Measurements from ENCODE around the gene KRT7.

KRT7 gene

DNA sequence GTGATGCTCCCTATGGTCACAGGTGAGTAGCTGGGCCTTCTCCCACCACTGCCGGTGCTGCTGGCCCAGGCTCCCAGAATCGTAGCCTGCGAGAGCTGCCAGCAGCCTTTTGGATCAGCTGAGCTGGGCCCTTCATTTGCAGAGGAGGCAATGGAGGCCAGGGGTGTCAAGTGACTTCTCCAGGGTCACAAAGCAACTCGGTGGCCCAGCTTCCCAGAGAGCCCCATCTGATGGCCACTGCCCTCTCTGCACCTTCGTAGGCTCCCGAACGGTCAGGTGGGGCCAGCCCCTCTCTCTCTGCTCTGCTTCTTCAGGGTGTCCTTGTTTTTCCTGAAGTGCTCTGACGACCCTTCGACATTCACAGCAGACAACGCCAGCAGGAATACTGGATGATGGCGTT, 45.8 kb upstream of the KRT7 start:
- no peak for TF ChIP-seq SPI1 (IDR thresholded peaks at IDR 0.05; ENCODE audit: borderline replicate concordance, low read depth)
- no peak for TF ChIP-seq GABPA (IDR thresholded peaks at IDR 0.05; ENCODE audit: low read depth)
- TF ChIP-seq, protein P1, sequence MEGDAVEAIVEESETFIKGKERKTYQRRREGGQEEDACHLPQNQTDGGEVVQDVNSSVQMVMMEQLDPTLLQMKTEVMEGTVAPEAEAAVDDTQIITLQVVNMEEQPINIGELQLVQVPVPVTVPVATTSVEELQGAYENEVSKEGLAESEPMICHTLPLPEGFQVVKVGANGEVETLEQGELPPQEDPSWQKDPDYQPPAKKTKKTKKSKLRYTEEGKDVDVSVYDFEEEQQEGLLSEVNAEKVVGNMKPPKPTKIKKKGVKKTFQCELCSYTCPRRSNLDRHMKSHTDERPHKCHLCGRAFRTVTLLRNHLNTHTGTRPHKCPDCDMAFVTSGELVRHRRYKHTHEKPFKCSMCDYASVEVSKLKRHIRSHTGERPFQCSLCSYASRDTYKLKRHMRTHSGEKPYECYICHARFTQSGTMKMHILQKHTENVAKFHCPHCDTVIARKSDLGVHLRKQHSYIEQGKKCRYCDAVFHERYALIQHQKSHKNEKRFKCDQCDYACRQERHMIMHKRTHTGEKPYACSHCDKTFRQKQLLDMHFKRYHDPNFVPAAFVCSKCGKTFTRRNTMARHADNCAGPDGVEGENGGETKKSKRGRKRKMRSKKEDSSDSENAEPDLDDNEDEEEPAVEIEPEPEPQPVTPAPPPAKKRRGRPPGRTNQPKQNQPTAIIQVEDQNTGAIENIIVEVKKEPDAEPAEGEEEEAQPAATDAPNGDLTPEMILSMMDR (IDR thresholded peaks at IDR 0.05; ENCODE audit: insufficient read depth, low read length) = no peak
- no peak for TF ChIP-seq POLR2AphosphoS5 (IDR thresholded peaks at IDR 0.05; ENCODE audit: low read depth)
- TF ChIP-seq, protein P2, sequence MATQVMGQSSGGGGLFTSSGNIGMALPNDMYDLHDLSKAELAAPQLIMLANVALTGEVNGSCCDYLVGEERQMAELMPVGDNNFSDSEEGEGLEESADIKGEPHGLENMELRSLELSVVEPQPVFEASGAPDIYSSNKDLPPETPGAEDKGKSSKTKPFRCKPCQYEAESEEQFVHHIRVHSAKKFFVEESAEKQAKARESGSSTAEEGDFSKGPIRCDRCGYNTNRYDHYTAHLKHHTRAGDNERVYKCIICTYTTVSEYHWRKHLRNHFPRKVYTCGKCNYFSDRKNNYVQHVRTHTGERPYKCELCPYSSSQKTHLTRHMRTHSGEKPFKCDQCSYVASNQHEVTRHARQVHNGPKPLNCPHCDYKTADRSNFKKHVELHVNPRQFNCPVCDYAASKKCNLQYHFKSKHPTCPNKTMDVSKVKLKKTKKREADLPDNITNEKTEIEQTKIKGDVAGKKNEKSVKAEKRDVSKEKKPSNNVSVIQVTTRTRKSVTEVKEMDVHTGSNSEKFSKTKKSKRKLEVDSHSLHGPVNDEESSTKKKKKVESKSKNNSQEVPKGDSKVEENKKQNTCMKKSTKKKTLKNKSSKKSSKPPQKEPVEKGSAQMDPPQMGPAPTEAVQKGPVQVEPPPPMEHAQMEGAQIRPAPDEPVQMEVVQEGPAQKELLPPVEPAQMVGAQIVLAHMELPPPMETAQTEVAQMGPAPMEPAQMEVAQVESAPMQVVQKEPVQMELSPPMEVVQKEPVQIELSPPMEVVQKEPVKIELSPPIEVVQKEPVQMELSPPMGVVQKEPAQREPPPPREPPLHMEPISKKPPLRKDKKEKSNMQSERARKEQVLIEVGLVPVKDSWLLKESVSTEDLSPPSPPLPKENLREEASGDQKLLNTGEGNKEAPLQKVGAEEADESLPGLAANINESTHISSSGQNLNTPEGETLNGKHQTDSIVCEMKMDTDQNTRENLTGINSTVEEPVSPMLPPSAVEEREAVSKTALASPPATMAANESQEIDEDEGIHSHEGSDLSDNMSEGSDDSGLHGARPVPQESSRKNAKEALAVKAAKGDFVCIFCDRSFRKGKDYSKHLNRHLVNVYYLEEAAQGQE (IDR thresholded peaks at IDR 0.05; ENCODE audit: insufficient replicate concordance, low read depth) = no peak
- Histone ChIP-seq H3K27me3 (ENCODE audit: insufficient read depth, poor library complexity, severe bottlenecking) (no peaks in the 10 kb centered on the region), H3K4me3 (replicated peaks; ENCODE audit: insufficient read depth, low read length) (no peak overlapping the region), H3K27ac (replicated peaks) (no peak overlapping the region)
- DNase-seq (ENCODE audit: low read depth in 1 of 2, low spot score in 1 of 2) = no peak

DNA sequence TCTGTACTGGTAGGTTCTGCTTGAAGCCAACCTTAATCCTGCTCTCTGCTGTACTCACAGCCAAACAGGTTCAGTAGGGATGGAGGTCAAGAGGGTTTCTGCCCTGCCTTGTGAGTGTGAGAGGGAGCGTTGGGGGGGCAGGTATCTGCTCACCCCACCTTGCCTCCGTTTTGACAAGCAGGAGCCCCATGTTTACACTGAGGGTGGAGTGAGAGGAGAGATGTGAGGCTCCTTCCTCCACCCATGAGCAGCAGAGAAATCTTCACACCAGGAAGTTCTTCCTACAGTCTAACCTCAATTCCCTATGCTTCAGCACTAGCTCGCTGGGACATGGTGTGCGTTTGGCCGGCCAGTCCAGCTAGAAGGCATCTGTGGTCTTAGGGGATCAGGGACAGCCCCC, 45.4 kb upstream of the KRT7 start:
- DNase-seq (ENCODE audit: low read depth in 1 of 2, low spot score in 1 of 2) = no peak
- TF ChIP-seq SPI1 (IDR thresholded peaks at IDR 0.05; ENCODE audit: borderline replicate concordance, low read depth) = no peak
- TF ChIP-seq, protein P2 (IDR thresholded peaks at IDR 0.05; ENCODE audit: insufficient replicate concordance, low read depth) = no peak
- TF ChIP-seq GABPA (IDR thresholded peaks at IDR 0.05; ENCODE audit: low read depth) = no peak
- no peak for TF ChIP-seq POLR2AphosphoS5 (IDR thresholded peaks at IDR 0.05; ENCODE audit: low read depth)
- TF ChIP-seq, protein P1 (IDR thresholded peaks at IDR 0.05; ENCODE audit: insufficient read depth, low read length) = no peak
- Histone ChIP-seq H3K27ac (replicated peaks) (no peak overlapping the region), H3K4me3 (replicated peaks; ENCODE audit: insufficient read depth, low read length) (no peak overlapping the region), H3K27me3 (ENCODE audit: insufficient read depth, poor library complexity, severe bottlenecking) (no peaks in the 10 kb centered on the region)

DNA sequence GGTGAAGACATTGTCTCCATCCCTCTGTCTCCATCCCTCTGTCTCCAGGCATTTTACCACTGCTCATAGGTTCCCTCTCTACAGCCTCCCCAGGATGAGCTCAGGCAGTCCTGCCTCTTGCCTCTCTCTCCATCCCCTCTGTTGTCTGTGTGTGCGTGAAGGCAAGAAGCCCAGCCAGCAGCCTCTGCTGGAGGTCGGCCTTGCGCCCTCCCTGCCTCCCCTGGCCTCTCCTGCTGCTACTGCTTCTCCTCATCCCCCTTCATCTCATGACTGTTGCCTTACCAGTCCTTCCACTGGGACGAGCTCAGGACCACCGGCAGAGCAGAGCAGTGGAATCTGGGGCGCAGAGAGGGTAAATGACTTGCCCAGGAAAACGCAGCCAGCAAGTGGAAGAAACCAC, 44.4 kb upstream of the KRT7 start:
- TF ChIP-seq, protein P1 (IDR thresholded peaks at IDR 0.05; ENCODE audit: insufficient read depth, low read length) = no peak
- TF ChIP-seq SPI1 (IDR thresholded peaks at IDR 0.05; ENCODE audit: borderline replicate concordance, low read depth) = no peak
- TF ChIP-seq, protein P2 (IDR thresholded peaks at IDR 0.05; ENCODE audit: insufficient replicate concordance, low read depth) = no peak
- no peak for TF ChIP-seq POLR2AphosphoS5 (IDR thresholded peaks at IDR 0.05; ENCODE audit: low read depth)
- DNase-seq (ENCODE audit: low read depth in 1 of 2, low spot score in 1 of 2) = no peak
- Histone ChIP-seq H3K27me3 (ENCODE audit: insufficient read depth, poor library complexity, severe bottlenecking) (no peaks in the 10 kb centered on the region), H3K27ac (replicated peaks) (no peak overlapping the region), H3K4me3 (replicated peaks; ENCODE audit: insufficient read depth, low read length) (no peak overlapping the region)
